Measurements from ENCODE around the gene KCNK6. TPM values are rescaled to one million over a fixed set of nuclear protein-coding genes. Genes with fewer than 3 reads are reported as not detected.

KCNK6 gene
- total and polyA plus RNA-seq, 3 experiments from 2014 or later = 3.6 to 11.1 (median 10.1) TPM

DNA sequence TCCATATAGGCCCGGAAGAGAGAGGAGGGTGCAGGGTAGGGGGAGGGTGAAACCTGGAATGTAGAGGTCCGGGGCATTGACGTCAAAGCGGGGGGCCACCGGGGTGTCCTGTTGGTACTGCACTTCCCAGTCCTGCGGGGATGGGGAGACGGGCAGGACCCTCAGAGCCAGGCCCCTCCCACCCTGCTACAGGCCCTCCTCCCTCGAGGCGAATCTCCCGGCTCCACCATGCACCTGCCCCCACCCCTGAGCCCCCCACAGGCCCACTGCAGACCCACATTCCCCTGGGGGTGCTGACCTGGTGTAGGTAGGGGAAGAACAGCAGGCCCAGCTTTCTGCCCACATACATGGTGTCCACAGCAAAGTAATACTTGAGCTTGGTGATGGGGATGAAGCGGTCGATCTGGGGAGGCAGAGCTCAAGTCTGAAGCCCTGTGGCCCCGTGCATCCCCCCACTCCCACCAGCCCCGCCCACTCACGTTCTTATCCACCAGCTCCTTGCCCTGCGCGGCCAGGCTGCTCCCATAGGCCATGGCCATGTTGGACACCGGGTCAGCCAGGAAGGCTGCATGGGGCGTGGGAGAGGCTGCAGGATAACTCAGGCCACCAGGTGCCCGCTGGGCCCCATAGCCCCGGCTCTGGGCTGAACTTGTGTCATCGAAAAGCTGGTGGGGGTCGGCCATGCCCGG lies 10.6 kb upstream of the KCNK6 start:
- H3K4me1 ChIP-seq (ENCODE audit: insufficient read depth, low read length) = no peaks in the 10 kb centered on the region
- DNase-seq = no peak
- ChIA-PET POLR2A (no interaction called here), CTCF (no interaction called here)
- no peak overlapping the region for H3K4me3 Mint-ChIP-seq
- no peaks in the 10 kb centered on the region for H3K27me3 ChIP-seq (ENCODE audit: insufficient read depth, low read length, poor library complexity, severe bottlenecking)
- H3K36me3 Mint-ChIP-seq = peaks cover 0 to 43% (median 6%) of the 10 kb centered on the region in 3 donors
- H3K36me3 ChIP-seq (ENCODE audit: insufficient read depth, low read length) = no peaks in the 10 kb centered on the region
- no peak overlapping the region for H3K27ac ChIP-seq (ENCODE audit: low read depth, low read length)
- H3K27me3 Mint-ChIP-seq = no peaks in the 10 kb centered on the region
- H3K4me1 Mint-ChIP-seq = peaks cover 0 to 23% (median 14%) of the 10 kb centered on the region in 3 donors
- no peaks in the 10 kb centered on the region for H3K9me3 Mint-ChIP-seq
- no peaks in the 10 kb centered on the region for H3K9me3 ChIP-seq (ENCODE audit: low read length)
- no peak overlapping the region for H3K27ac Mint-ChIP-seq
- no peak overlapping the region for H3K4me3 ChIP-seq (ENCODE audit: low read length)

DNA sequence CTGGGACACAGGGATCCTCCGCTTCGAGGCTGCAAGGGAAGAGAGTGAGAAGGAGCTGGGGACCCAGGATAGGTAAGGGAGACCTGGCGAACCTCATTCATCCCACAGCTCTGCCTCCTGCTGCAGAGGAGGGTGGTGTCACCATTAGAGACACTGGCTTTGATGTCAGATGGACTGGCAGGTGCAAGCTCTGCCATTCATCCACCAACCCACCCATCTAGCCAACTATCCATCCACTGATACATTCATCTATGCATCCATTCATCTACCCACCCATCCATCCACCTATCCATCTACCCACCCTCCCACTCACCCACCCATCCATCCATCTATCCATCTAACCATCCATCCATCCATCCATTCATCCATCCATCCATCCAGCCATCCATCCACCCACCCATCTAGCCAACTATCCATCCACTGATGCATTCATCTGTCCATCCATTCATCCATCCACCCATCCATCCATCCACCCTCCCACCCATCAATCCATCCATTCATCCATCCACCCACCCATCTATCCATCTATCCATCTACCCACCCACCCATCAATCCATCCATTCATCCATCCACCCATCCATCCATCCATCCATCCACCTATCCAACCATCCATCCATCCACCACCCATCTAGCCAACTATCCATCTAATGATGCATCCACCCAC lies 9.9 kb upstream of the KCNK6 start:
- Mint-ChIP-seq H3K27ac (peak overlapping the region in 1 of 8 donors; percentile 15), H3K9me3 (no peaks in the 10 kb centered on the region), H3K4me3 (no peak overlapping the region), H3K27me3 (no peaks in the 10 kb centered on the region), H3K4me1 (peaks cover 0 to 23% (median 14%) of the 10 kb centered on the region in 3 donors), H3K36me3 (peaks cover 0 to 41% (median 6%) of the 10 kb centered on the region in 3 donors)
- ChIA-PET POLR2A (no interaction called here), CTCF (no interaction called here)
- H3K4me1 ChIP-seq (ENCODE audit: insufficient read depth, low read length) = no peaks in the 10 kb centered on the region
- H3K27me3 ChIP-seq (ENCODE audit: insufficient read depth, low read length, poor library complexity, severe bottlenecking) = no peaks in the 10 kb centered on the region
- H3K36me3 ChIP-seq (ENCODE audit: insufficient read depth, low read length) = no peaks in the 10 kb centered on the region
- H3K4me3 ChIP-seq (ENCODE audit: low read length) = no peak overlapping the region
- H3K9me3 ChIP-seq (ENCODE audit: low read length) = no peaks in the 10 kb centered on the region
- DNase-seq = no peak
- H3K27ac ChIP-seq (ENCODE audit: low read depth, low read length) = no peak overlapping the region

DNA sequence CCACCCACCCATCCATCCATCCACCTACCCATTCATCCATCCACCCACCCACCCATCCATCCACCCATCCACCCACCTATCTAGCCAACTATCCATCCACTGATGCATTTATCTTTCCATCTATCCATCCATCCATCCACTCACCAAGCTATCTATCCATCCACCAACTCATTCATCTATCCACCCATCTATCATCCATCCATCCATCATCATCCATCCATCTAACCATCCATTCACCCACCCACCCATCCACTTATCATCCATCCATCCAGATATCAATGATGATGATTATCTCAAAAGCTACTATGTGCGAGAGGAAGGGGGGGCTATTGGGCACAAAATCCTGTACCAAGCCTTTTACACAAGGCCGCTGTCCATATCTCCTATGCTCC lies 9.4 kb upstream of the KCNK6 start:
- no peak overlapping the region for H3K4me3 ChIP-seq (ENCODE audit: low read length)
- ChIA-PET POLR2A (no interaction called here), CTCF (interaction anchor here (0.8 kb wide), 2 partner anchors 66 to 76 kb away, joined by 3 read pairs; no protein-coding TSS in a partner anchor)
- H3K4me1 ChIP-seq (ENCODE audit: insufficient read depth, low read length) = peaks cover 2% of the 10 kb centered on the region
- H3K4me1 Mint-ChIP-seq = peaks cover 2 to 26% (median 17%) of the 10 kb centered on the region in 3 donors
- no peak overlapping the region for H3K27ac Mint-ChIP-seq
- no peak for DNase-seq
- H3K9me3 Mint-ChIP-seq = no peaks in the 10 kb centered on the region
- no peaks in the 10 kb centered on the region for H3K27me3 ChIP-seq (ENCODE audit: insufficient read depth, low read length, poor library complexity, severe bottlenecking)
- no peaks in the 10 kb centered on the region for H3K9me3 ChIP-seq (ENCODE audit: low read length)
- no peaks in the 10 kb centered on the region for H3K27me3 Mint-ChIP-seq
- H3K4me3 Mint-ChIP-seq = no peak overlapping the region
- H3K27ac ChIP-seq (ENCODE audit: low read depth, low read length) = no peak overlapping the region
- no peaks in the 10 kb centered on the region for H3K36me3 ChIP-seq (ENCODE audit: insufficient read depth, low read length)
- peaks cover 0 to 40% (median 6%) of the 10 kb centered on the region in 3 donors for H3K36me3 Mint-ChIP-seq

DNA sequence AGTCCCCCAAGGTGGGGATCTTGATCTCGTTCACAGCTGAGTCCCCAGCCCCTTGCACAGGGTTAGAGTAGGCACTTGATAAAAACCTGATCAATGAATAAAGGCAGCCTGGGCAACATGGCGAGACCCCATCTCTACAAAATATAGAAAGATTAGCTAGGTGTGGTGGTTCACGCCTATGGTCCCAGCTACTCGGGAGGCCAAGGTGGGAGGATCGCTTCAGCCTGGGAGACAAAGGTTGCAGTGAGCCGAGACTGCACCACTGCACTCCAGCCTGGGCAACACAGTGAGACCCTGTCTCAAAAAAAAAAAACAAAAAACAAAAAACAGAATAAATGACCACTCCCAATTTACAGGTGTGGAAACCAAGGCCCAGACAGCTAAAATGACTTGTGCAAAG lies 8.7 kb upstream of the KCNK6 start:
- H3K9me3 ChIP-seq (ENCODE audit: low read length) = no peaks in the 10 kb centered on the region
- peak overlapping the region in 2 of 7 donors; percentile 27 for H3K4me3 Mint-ChIP-seq
- no peaks in the 10 kb centered on the region for H3K27me3 ChIP-seq (ENCODE audit: insufficient read depth, low read length, poor library complexity, severe bottlenecking)
- no peak for DNase-seq
- H3K36me3 Mint-ChIP-seq = peaks cover 0 to 36% (median 6%) of the 10 kb centered on the region in 3 donors
- no peaks in the 10 kb centered on the region for H3K36me3 ChIP-seq (ENCODE audit: insufficient read depth, low read length)
- H3K4me1 ChIP-seq (ENCODE audit: insufficient read depth, low read length) = peaks cover 5% of the 10 kb centered on the region
- H3K27ac Mint-ChIP-seq = peak overlapping the region in 2 of 8 donors; percentile 33 to 64
- H3K27ac ChIP-seq (ENCODE audit: low read depth, low read length) = no peak overlapping the region
- ChIA-PET POLR2A (no interaction called here), CTCF (interaction anchor here (0.8 kb wide), 2 partner anchors 67 to 77 kb away, joined by 3 read pairs; no protein-coding TSS in a partner anchor)
- H3K9me3 Mint-ChIP-seq = no peaks in the 10 kb centered on the region
- no peaks in the 10 kb centered on the region for H3K27me3 Mint-ChIP-seq
- peaks cover 5 to 28% (median 23%) of the 10 kb centered on the region in 3 donors for H3K4me1 Mint-ChIP-seq
- no peak overlapping the region for H3K4me3 ChIP-seq (ENCODE audit: low read length)

DNA sequence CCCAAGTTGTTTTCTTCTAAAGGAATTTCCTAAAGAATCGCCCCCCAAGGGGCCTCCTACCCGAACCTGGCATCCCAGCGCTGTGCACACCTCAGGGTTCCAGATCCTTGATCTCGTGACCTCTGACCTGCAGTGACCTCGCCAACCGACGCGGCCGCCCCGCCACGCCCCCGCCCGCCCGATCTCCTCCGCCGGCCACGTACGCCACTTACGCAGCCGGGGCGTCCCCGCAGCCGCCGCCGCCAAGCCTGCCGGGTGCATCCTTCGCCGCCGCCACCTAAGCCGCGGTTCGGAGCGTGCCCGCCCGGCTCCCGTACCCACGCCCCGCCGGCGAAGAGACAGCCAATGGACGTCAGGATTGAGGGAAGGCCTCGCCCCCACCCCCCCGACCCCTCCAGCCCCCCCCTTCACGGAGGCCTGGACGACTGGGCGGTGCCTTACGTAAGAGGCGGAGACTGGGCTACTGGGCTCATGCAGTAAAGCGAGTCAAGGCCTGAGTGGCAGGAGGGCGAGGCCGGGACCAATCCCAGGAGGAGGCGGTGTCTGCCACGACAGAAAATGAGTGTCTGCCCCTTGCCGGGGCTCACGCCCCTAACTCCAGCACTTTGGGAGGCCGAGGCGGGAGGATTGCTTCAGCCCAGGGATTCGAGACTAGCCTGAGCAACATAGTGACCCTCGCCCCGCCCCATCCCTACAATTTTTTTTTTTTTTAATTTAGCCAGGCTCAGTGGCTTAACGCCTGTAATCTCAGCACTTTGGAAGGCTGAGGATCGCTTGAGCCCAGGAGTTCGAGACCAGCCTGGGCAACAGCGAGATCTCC lies 3.8 kb upstream of the KCNK6 start, which contains the start of gene YIF1B:
YIF1B (minus strand) TSS at position 291 of the 820 bp plus-strand sequence; CDS start at position 261, 30 bp downstream.
- Mint-ChIP-seq H3K36me3 (peaks cover 0 to 4% (median 3%) of the 10 kb centered on the region in 3 donors), H3K4me3 (peak within 1 kb of the TSS; percentile 81 to 95 (median 90)), H3K9me3 (no peaks in the 10 kb centered on the region), H3K27me3 (no peaks in the 10 kb centered on the region), H3K4me1 (peaks cover 35 to 58% (median 52%) of the 10 kb centered on the region in 3 donors), H3K27ac (peak within 1 kb of the TSS; percentile 84 to 98 (median 96))
- Histone ChIP-seq H3K9me3 (ENCODE audit: low read length) (no peaks in the 10 kb centered on the region), H3K4me3 (ENCODE audit: low read length) (peak within 1 kb of the TSS; percentile 88), H3K4me1 (ENCODE audit: insufficient read depth, low read length) (peaks cover 42% of the 10 kb centered on the region), H3K36me3 (ENCODE audit: insufficient read depth, low read length) (no peaks in the 10 kb centered on the region), H3K27ac (ENCODE audit: low read depth, low read length) (peak within 1 kb of the TSS; percentile 95), H3K27me3 (ENCODE audit: insufficient read depth, low read length, poor library complexity, severe bottlenecking) (no peaks in the 10 kb centered on the region)
- ChIA-PET POLR2A (interaction anchor here (0.6 kb wide), 1 partner anchor 51 kb away, joined by 3 read pairs; the partner anchor contains the start of gene SPINT2), CTCF (no interaction called here)
- DNase-seq = peak; percentile 91 to 97 (median 95)

DNA sequence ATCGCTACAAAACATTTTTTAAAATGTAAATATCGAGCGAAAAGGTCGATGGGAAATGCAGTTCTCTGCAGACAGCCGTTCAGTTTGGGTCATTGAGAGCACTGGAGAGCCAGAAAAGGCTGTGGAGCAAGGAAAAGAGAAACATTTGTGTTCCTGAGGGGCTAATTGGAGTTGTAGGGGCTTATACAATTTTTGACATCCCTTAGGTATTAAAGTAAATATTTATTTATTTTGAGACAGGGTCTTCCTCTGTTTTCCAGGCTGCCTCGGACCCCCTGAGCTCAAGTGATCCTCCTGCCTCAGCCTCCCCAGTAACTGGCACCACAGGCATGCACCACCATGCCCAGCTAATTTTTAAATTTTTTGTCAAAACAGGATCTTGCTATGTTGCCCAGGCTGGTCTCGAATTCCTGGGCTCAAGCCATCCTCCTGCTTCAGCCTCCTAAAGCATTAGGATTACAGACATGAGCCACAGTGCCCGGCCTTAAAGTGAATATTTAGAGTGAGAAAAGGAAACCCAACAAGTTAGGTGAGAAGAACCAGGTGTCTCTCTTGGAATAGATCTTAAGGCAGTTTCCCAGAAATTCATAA lies 3.1 kb upstream of the KCNK6 start:
- Mint-ChIP-seq H3K9me3 (no peaks in the 10 kb centered on the region), H3K27ac (peak overlapping the region; percentile 84 to 98 (median 94)), H3K4me1 (peaks cover 42 to 65% (median 55%) of the 10 kb centered on the region in 3 donors), H3K36me3 (peaks cover 0 to 2% (median 2%) of the 10 kb centered on the region in 3 donors), H3K27me3 (no peaks in the 10 kb centered on the region), H3K4me3 (peak overlapping the region; percentile 81 to 95 (median 90))
- DNase-seq = no peak
- Histone ChIP-seq H3K27me3 (ENCODE audit: insufficient read depth, low read length, poor library complexity, severe bottlenecking) (no peaks in the 10 kb centered on the region), H3K36me3 (ENCODE audit: insufficient read depth, low read length) (no peaks in the 10 kb centered on the region), H3K4me1 (ENCODE audit: insufficient read depth, low read length) (peaks cover 48% of the 10 kb centered on the region), H3K4me3 (ENCODE audit: low read length) (peak overlapping the region; percentile 82), H3K9me3 (ENCODE audit: low read length) (no peaks in the 10 kb centered on the region), H3K27ac (ENCODE audit: low read depth, low read length) (peak overlapping the region; percentile 95)
- ChIA-PET POLR2A (no interaction called here), CTCF (no interaction called here)

DNA sequence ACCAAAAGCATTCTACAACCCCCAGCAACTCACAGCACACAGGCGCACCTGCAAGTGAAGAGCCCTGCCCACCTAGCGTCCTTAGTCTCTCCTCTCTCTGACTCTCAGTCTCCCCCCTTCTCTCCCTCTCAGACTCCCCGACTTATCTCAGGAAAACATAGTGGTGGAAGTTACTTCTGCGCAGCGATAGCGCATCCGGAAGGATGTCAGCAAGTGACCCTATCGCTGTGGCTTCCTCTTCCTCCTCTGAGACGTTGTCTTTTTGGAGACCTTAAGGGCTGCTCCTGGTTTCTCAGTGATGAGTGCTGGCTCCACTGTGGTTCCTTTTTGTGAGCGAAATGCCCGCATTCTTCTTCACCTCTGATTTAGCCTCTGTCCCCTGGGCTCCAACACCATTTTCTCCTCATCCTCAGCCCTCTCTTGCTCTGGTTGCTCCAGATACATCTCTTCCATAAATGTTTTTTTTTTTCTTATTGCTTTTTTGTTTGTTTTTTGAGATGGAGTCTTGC lies 2.5 kb upstream of the KCNK6 start:
- no peaks in the 10 kb centered on the region for H3K36me3 ChIP-seq (ENCODE audit: insufficient read depth, low read length)
- peak overlapping the region; percentile 82 for H3K4me3 ChIP-seq (ENCODE audit: low read length)
- Mint-ChIP-seq H3K27me3 (no peaks in the 10 kb centered on the region), H3K4me1 (peaks cover 45 to 71% (median 60%) of the 10 kb centered on the region in 3 donors), H3K9me3 (no peaks in the 10 kb centered on the region), H3K4me3 (peak overlapping the region; percentile 81 to 95 (median 90)), H3K36me3 (peaks cover 0 to 3% (median 2%) of the 10 kb centered on the region in 3 donors), H3K27ac (peak overlapping the region; percentile 84 to 98 (median 92))
- H3K27me3 ChIP-seq (ENCODE audit: insufficient read depth, low read length, poor library complexity, severe bottlenecking) = no peaks in the 10 kb centered on the region
- no peaks in the 10 kb centered on the region for H3K9me3 ChIP-seq (ENCODE audit: low read length)
- CTCF ChIA-PET = interaction anchor here (2.3 kb wide), 1 partner anchor 18 kb away, joined by 10 read pairs; the partner anchor contains the start of gene CATSPERG
- H3K4me1 ChIP-seq (ENCODE audit: insufficient read depth, low read length) = peaks cover 48% of the 10 kb centered on the region
- peak in 3 of 5 donors; percentile 15 to 35 (median 26) for DNase-seq
- H3K27ac ChIP-seq (ENCODE audit: low read depth, low read length) = peak overlapping the region; percentile 95
- POLR2A ChIA-PET = no interaction called here
